ENCODE data around the gene MAGI1.
"Not testable (repeated sequence)": the region's sequence is repeated elsewhere in the genome, so short reads cannot be mapped to it uniquely, and the experiment has no call there.

The MAGI1 gene

GRCh38 chr3:65902304-65902793 lies 136.4 kb downstream of the MAGI1 start:
- no peak for DNase-seq (ENCODE audit: low spot score)

DNA sequence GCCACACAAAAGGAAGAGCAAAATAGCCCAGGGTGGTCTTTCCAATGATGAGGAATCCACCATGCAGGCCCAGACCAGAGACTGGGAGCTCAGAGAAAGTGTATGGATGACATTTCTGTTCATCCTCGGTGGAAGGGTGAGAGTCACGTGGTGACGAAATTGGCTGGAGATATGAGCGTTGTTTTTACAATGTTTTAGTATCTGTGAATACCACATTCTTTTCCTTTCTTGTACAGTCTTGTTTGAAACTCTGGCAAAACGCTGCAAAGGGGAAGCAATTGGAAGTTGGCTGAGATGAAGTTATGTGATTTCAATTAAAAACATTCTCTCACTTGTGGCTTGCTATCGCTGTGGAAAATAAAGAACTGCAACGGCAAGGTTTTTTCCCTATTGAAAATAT lies 137.5 kb downstream of the MAGI1 start:
- DNase-seq (ENCODE audit: low spot score) = no peak

GRCh38 chr3:65899226-65899625 lies 139.5 kb downstream of the MAGI1 start:
- no peak for DNase-seq (ENCODE audit: low spot score)

GRCh38 chr3:65897766-65898165 lies 141.0 kb downstream of the MAGI1 start:
- no peak for DNase-seq (ENCODE audit: low spot score)

- DNase-seq (ENCODE audit: low spot score) = no peak
Observed at GRCh38 chr3:65896321-65896720, 142.4 kb downstream of the MAGI1 start.

- DNase-seq (ENCODE audit: low spot score) = no peak
Observed at GRCh38 chr3:65894679-65895453, 143.9 kb downstream of the MAGI1 start.

- DNase-seq (ENCODE audit: low spot score) = no peak
Observed at GRCh38 chr3:65894126-65894525, 144.6 kb downstream of the MAGI1 start.

- no peak for DNase-seq (ENCODE audit: low spot score)
Observed at GRCh38 chr3:65893631-65894030, 145.1 kb downstream of the MAGI1 start.

GRCh38 chr3:65891477-65891876 lies 147.2 kb downstream of the MAGI1 start:
- not testable (repeated sequence) for DNase-seq (ENCODE audit: low spot score)

GRCh38 chr3:65890328-65890727 lies 148.4 kb downstream of the MAGI1 start:
- no peak for DNase-seq (ENCODE audit: low spot score)

DNA sequence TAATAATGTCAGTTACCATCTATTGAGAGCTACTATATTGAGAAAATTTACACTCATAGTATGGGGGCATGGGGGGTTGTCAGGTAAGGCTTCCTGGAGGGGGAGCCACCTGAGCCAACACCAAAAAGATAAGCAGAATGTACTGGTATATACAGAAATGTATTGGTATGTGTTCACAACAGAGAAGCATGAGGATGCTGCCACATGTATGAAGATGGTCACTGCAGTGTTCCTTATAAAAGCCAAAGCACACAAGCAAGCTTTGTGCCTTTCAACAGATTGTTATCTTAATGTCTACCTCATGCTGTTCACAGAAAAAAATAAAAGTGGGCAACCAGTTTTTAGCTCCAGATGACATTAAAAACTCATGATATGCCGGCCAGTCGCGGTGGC lies 149.0 kb downstream of the MAGI1 start:
- no peak for DNase-seq (ENCODE audit: low spot score)

GRCh38 chr3:65888980-65889706 lies 149.6 kb downstream of the MAGI1 start:
- DNase-seq (ENCODE audit: low spot score) = no peak

DNA sequence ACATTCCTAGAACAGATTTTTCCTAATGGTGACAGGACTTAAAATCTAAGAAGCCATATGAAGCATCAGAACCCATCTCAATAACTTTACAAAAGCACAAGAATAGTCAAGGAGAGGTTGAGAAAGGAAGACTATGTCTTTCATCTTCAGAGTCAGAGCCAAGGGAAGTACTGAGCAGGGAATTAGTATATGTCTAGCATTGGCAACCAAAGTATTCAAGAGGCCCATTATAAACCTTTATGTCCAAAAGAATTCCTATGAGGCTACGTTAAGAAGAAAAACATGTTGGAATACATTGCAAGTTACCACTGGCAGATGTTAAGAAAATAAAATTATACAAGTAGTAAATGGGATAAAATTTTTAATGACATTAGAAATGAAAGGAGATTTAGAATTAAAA lies 150.5 kb downstream of the MAGI1 start:
- DNase-seq (ENCODE audit: low spot score) = no peak

- DNase-seq (ENCODE audit: low spot score) = no peak
Observed at GRCh38 chr3:65886391-65886790, 152.3 kb downstream of the MAGI1 start.

GRCh38 chr3:65884071-65884470 lies 154.6 kb downstream of the MAGI1 start:
- no peak for DNase-seq (ENCODE audit: low spot score)

GRCh38 chr3:65883613-65884012 lies 155.1 kb downstream of the MAGI1 start:
- DNase-seq (ENCODE audit: low spot score) = no peak

DNA sequence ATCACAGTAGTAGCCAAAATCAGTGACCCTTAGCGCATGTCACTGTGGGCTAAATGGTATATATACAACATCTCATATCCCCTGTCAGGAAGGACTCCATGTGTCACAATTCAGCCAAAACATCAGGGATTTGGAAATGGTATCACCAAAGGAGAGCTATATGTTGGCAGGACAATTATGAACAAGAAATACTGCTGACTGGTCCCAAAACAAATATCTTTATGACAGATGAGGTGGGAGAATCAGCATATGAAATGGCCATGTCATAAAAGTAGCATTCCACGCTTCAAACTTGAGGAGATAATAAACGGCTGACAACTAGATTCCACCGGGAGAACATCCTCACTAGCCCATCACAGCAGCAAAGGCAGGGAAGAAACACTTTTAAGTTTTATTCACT lies 158.4 kb downstream of the MAGI1 start:
- no peak for DNase-seq (ENCODE audit: low spot score)

- DNase-seq (ENCODE audit: low spot score) = no peak
Observed at GRCh38 chr3:65879372-65879771, 159.3 kb downstream of the MAGI1 start.

GRCh38 chr3:65878831-65879230 lies 159.9 kb downstream of the MAGI1 start:
- DNase-seq (ENCODE audit: low spot score) = no peak

GRCh38 chr3:65877160-65877559 lies 161.6 kb downstream of the MAGI1 start:
- DNase-seq (ENCODE audit: low spot score) = no peak

GRCh38 chr3:65876028-65876420 lies 162.7 kb downstream of the MAGI1 start:
- no peak for DNase-seq (ENCODE audit: low spot score)

- DNase-seq (ENCODE audit: low spot score) = no peak
Observed at GRCh38 chr3:65875393-65876027, 163.2 kb downstream of the MAGI1 start.

- DNase-seq (ENCODE audit: low spot score) = no peak
Observed at GRCh38 chr3:65873869-65874268, 164.8 kb downstream of the MAGI1 start.
